Fibroblast of mammary gland (primary cell): ENCODE measurements around the gene TNNT2.

ENCODE experiments used
- DNase-seq: peaks from one replicate; pipeline ENCODE4 v3.0.0-alpha.2; 2010; ENCODE audit warnings: low read depth
- H3K4me3 ChIP-seq: 2 replicates; pipeline ENCODE4 v1.5.1; 2011; ENCODE audit warnings: low read depth, mild to moderate bottlenecking, low read length, moderate library complexity; ENCODE audit not compliant: control insufficient read depth
- TF ChIP-seq, protein P1 (sequence below): conservative IDR thresholded peaks from 2 replicates; pipeline ENCODE4 v1.5.1; 2011; ENCODE audit warnings: low read depth, low read length, inconsistent platforms; ENCODE audit not compliant: control insufficient read depth, insufficient read depth

TNNT2 gene

DNA sequence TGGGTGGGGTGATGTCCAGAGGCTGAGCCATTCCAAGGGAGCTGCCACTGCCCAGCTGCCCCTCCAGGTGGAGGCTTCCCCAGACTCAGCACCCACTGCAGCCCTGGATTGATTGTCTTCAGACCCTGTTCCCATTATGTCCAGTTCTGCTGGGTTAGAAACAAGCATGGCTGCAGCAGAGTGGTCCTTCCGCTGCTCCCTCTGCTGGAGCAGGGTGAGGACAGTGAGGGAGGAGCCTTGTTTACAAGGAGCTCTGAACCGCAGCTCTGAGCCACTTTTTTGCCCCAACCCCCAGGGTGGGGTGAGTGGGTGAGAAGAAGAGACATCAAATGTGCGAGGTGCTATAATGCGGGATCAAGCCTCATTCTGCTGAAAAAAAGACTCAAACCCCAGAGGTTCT is 2.3 kb downstream of the TNNT2 start:
- no peak overlapping the region for H3K4me3 ChIP-seq

DNA sequence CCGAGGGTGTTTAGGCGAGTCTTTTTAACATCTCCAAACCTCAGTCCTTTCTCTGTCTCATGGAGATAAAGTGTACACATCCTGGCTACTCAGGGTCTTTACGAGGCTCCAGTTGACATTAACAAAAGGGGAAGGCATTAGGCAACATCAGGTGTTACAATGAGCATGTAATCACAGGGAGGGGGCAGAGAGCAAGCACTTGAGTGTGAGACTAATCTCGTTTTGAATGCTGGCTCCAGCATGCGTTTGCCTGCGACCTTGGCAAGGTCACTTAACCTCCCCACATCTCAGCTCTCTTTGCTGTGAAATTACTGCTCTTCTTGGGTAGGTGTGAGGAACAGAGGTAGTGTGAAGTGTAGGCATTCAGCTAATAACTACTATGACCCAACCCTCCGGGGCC is 3.1 kb downstream of the TNNT2 start:
- no peak overlapping the region for H3K4me3 ChIP-seq
- DNase-seq = no peak
- TF ChIP-seq, protein P1, sequence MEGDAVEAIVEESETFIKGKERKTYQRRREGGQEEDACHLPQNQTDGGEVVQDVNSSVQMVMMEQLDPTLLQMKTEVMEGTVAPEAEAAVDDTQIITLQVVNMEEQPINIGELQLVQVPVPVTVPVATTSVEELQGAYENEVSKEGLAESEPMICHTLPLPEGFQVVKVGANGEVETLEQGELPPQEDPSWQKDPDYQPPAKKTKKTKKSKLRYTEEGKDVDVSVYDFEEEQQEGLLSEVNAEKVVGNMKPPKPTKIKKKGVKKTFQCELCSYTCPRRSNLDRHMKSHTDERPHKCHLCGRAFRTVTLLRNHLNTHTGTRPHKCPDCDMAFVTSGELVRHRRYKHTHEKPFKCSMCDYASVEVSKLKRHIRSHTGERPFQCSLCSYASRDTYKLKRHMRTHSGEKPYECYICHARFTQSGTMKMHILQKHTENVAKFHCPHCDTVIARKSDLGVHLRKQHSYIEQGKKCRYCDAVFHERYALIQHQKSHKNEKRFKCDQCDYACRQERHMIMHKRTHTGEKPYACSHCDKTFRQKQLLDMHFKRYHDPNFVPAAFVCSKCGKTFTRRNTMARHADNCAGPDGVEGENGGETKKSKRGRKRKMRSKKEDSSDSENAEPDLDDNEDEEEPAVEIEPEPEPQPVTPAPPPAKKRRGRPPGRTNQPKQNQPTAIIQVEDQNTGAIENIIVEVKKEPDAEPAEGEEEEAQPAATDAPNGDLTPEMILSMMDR = no peak

More for the DNA sequence above, 2.3 kb downstream of the TNNT2 start:
- DNase-seq = no peak
- TF ChIP-seq, protein P1 = peak; percentile 15

DNA sequence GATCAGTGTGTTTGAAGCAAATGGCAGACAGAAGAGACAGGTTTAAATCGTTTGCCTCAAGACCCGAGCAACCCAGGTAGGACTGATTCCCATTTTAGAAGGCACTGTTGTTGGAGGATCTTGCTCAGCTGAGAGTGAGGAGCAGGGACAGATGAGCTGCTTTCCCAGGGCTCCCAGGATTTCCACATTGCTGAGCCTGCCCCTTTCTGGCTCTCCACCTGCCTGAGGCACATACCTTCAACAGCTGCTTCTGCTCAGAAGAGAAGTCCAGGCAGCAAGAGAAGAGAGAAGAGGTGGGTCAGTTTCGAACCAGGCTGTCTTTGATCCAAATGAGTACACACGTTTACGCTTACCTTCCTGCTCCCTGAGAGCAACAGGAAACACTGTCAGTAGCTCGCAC is 5.7 kb downstream of the TNNT2 start:
- H3K4me3 ChIP-seq = no peak overlapping the region
- DNase-seq = no peak
- TF ChIP-seq, protein P1 = no peak

DNA sequence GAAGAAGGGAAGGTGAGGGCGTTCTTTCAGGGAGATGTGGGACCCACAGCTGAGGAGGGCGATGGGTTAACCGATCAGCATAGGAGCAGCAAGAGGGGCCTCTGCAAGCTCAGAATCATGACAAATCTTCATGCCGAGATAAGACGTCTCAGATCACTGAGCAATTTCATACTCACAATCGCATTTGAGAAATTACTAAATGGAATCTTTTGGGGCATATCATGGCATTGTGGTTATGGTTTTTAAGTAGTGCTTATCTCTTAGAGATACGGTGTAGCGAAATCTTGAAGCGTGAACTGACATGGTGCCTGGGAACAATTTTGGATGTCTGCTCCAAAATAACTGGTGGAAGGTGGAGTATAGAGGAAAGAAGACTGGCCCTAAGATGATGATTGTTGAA is 6.2 kb downstream of the TNNT2 start:
- no peak for DNase-seq
- TF ChIP-seq, protein P1 = no peak
- no peak overlapping the region for H3K4me3 ChIP-seq

DNA sequence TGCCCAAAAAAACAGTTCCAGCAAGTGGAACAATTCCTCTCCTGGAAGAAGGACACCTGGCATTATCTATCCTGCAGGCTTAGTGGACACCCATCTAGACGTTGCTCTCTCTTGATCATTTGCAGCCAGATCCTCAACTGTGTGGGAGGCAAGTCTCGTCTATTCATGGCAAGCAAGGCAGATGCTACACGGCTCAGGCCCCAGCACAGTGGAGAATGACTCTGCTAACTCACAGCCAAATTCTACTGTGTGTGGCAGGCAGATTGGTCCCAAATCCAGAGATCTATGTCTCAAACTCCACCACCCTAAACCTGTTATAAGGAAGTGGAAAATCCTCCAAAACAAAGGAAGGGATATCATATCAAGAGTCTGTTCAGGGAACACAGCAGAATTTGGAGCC is 7.0 kb downstream of the TNNT2 start:
- TF ChIP-seq, protein P1 = no peak
- DNase-seq = no peak
- H3K4me3 ChIP-seq = no peak overlapping the region

DNA sequence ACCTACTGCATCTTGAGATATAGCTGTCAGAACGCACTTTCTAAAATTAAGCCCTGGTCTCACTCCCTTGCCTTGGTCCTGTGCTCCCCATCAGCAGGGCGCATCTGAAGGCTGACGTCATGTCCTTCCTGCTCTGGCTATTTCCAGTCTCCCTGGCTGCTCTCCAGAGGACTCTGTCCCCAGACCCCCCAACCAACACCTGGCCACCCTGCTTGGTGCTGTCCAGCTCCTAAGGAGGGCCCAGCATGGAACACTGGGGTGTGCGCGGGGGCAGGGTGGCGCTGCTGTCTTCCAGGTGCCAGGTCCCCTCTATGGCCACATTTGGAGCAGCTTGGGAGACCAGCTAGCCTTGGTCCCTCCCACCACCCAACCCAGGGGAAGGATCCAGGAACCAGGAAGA is 8.3 kb downstream of the TNNT2 start:
- TF ChIP-seq, protein P1 = no peak
- no peak overlapping the region for H3K4me3 ChIP-seq
- no peak for DNase-seq

DNA sequence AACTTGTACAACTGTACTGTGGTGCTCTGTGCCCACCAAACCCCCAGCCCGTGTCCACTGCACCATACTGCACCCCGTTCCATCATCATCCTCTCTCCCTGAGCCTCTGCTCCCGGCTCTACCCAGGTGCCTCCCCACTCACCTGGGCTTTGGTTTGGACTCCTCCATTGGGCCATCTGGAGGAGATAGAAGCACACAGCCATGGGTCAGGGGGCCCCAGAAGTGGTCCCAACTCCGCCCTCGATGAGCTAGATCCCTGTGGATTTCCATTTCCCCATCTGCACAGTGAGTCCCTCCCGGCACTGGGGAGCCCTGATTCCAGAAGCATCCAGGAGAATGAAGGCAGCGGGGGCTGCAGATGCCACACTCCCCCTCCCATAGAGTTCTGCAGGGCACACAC is 10.8 kb downstream of the TNNT2 start:
- TF ChIP-seq, protein P1 = no peak
- DNase-seq = no peak
- no peak overlapping the region for H3K4me3 ChIP-seq
